ENCODE data around the gene ZSCAN26. TPM values are rescaled to one million over a fixed set of nuclear protein-coding genes. Genes with fewer than 3 reads are reported as not detected.

Gene ZSCAN26
- total RNA-seq, 1 experiment from 2014 or later, result 9.0 TPM

- Mint-ChIP-seq H3K4me3 (no peak overlapping the region), H3K27ac (no peak overlapping the region), H3K4me1 (no peaks in the 10 kb centered on the region), H3K27me3 (ENCODE audit: low read depth) (no peaks in the 10 kb centered on the region), H3K9me3 (peaks cover 33 to 46% of the 10 kb centered on the region in 2 experiments), H3K36me3 (ENCODE audit: insufficient read depth in 1 of 3, low read depth in 3 of 3) (peaks cover 40 to 47% (median 45%) of the 10 kb centered on the region in 3 experiments)
- no peak overlapping the region for H3K4me2 ChIP-seq (ENCODE audit: insufficient read depth, insufficient read length, low read length)
- no peak overlapping the region for H3K56ac ChIP-seq (ENCODE audit: insufficient read length, low read depth, low read length)
- H3K14ac ChIP-seq (ENCODE audit: insufficient read depth, low read length), result no peak overlapping the region
- no peak overlapping the region for H2AK5ac ChIP-seq (ENCODE audit: insufficient read length, low read length)
- no peak overlapping the region for H3T11ph ChIP-seq (ENCODE audit: low read length)
- no peak overlapping the region for H2BK15ac ChIP-seq (ENCODE audit: low read depth, low read length)
- no peak overlapping the region for H4K8ac ChIP-seq (replicated peaks; ENCODE audit: insufficient read length, low read depth, low read length)
- no peak overlapping the region for H2BK12ac ChIP-seq (ENCODE audit: insufficient read length, low read depth, low read length)
- no peak overlapping the region for H3K9ac ChIP-seq (ENCODE audit: extremely low read depth, insufficient read length, low read length)
- H3K18ac ChIP-seq (ENCODE audit: insufficient read length, low read depth, low read length), result no peak overlapping the region
- DNase-seq, result no peak
- H4K91ac ChIP-seq (ENCODE audit: insufficient read length, low read depth, low read length), result no peak overlapping the region
- no peaks in the 10 kb centered on the region for H3K79me2 ChIP-seq (ENCODE audit: insufficient read depth, low read length)
- no peak overlapping the region for H3K27ac ChIP-seq (ENCODE audit: insufficient read length, low read depth, low read length)
- no peaks in the 10 kb centered on the region for H3K23me2 ChIP-seq (ENCODE audit: insufficient read length, low read depth, low read length, poor library complexity, severe bottlenecking)
- peaks cover 24% of the 10 kb centered on the region for H3K9me3 ChIP-seq (ENCODE audit: control insufficient read depth, low read depth, low read length)
- H3K27me3 ChIP-seq (ENCODE audit: insufficient read depth, low read length), result no peaks in the 10 kb centered on the region
- no peak overlapping the region for H2BK20ac ChIP-seq (ENCODE audit: low read depth, low read length, poor library complexity, severe bottlenecking)
- H4K5ac ChIP-seq (ENCODE audit: insufficient read length, low read depth, low read length), result no peak overlapping the region
- no peaks in the 10 kb centered on the region for H3K79me1 ChIP-seq (ENCODE audit: insufficient read depth, low read depth, low read length, poor library complexity, severe bottlenecking)
- no peak overlapping the region for H2AFZ ChIP-seq (ENCODE audit: low read length)
- no CpG with 5 or more reads among the region's 7 CpGs for WGBS (ENCODE audit: extremely low coverage, insufficient read length, low lambda C conversion rate)
- no peaks in the 10 kb centered on the region for H4K20me1 ChIP-seq (ENCODE audit: control insufficient read depth, insufficient read depth, insufficient read length)
- H3K23ac ChIP-seq (ENCODE audit: insufficient read length, low read depth, low read length), result no peak overlapping the region
- TF ChIP-seq CTCF (conservative IDR thresholded peaks at IDR 0.05), result no peak
- H3K4ac ChIP-seq (ENCODE audit: low read depth, low read length), result no peak overlapping the region
- H3K4me1 ChIP-seq (ENCODE audit: insufficient read depth, low read length), result no peaks in the 10 kb centered on the region
- no peak overlapping the region for H2BK120ac ChIP-seq (ENCODE audit: low read depth, low read length, poor library complexity, severe bottlenecking)
- no peak overlapping the region for H2BK5ac ChIP-seq (ENCODE audit: insufficient read length, low read length)
Observed at GRCh38 chr6:28326371-28326948, 59.5 kb downstream of the ZSCAN26 start.

Other genes with a start within 250 kb of the ZSCAN26 start
- gene ZNF165, start 186.6 kb upstream of the ZSCAN26 start, total RNA-seq (2021), result 5.8 and 6.3 TPM in 2 replicates
- 9.8 and 11.0 TPM in 2 replicates for gene ZSCAN16, start 142.5 kb upstream of the ZSCAN26 start, total RNA-seq (2021)
- 22.4 and 25.4 TPM in 2 replicates for gene ZKSCAN8, start 125.3 kb upstream of the ZSCAN26 start, total RNA-seq (2021)
- 11.5 and 12.7 TPM in 2 replicates for gene ZSCAN9, start 41.9 kb upstream of the ZSCAN26 start, total RNA-seq (2021)
- gene ZKSCAN4, start 14.9 kb upstream of the ZSCAN26 start, total RNA-seq (2021), result 8.2 and 8.8 TPM in 2 replicates
- 0.13 TPM in 1 of 2 replicates, not detected in the other for gene NKAPL, start 7.8 kb upstream of the ZSCAN26 start, total RNA-seq (2021)
- gene PGBD1, start 14.4 kb downstream of the ZSCAN26 start, total RNA-seq (2021), result 8.1 and 10.1 TPM in 2 replicates
- 3.6 and 7.1 TPM in 2 replicates for gene ZSCAN31, start 69.0 kb downstream of the ZSCAN26 start, total RNA-seq (2021)
- gene ZKSCAN3, start 82.8 kb downstream of the ZSCAN26 start, total RNA-seq (2021), result 7.3 and 8.7 TPM in 2 replicates
- gene ZSCAN12, start 132.6 kb downstream of the ZSCAN26 start, total RNA-seq (2021), result 12.6 and 12.7 TPM in 2 replicates
- 2.9 and 4.1 TPM in 2 replicates for gene ZSCAN23, start 176.3 kb downstream of the ZSCAN26 start, total RNA-seq (2021)
- gene GPX6, start 248.7 kb downstream of the ZSCAN26 start, total RNA-seq (2021), result not detected in 2 replicates